OCI-LY1 (cell line): ENCODE data around the gene CASP8.

Experiments used
- EZH2 ChIP-seq: fragments of 200-600 bp; sonication (generic), shearing (Covaris generic); IDR thresholded peaks from 2 replicates; pipeline ENCODE4 v1.8.0; 2017; ENCODE audit warnings: borderline replicate concordance, mixed run types, mild to moderate bottlenecking, antibody characterized with exemption, low read length, moderate library complexity, mixed read lengths
- TF ChIP-seq, protein P1 (sequence below): fragments of 200-600 bp; sonication (generic), shearing (Covaris generic); IDR thresholded peaks from 2 replicates; pipeline ENCODE4 v1.5.1; 2017; ENCODE audit warnings: mild to moderate bottlenecking, antibody characterized with exemption, low read length, moderate library complexity, mixed read lengths

DNA sequence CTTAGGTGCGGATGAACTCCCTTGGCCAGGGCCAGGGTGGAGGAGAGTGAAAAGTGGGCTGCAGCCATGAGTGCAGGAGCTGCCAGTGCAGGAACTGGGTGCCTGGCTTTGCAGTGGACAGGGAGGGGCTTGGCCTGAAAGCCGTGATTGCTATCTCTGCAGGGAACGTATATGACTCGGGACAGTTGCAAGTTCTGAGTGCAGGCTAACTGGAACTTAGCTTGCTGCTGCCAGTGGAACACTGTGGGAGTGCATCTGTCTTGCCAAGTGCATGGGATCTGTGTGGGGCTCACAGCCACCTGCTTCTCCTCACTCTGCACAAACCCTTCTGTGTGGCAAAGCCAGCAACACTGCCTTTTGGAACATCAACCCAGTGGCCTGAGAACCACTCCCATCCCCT, 59.9 kb downstream of the CASP8 start:
- TF ChIP-seq, protein P1, sequence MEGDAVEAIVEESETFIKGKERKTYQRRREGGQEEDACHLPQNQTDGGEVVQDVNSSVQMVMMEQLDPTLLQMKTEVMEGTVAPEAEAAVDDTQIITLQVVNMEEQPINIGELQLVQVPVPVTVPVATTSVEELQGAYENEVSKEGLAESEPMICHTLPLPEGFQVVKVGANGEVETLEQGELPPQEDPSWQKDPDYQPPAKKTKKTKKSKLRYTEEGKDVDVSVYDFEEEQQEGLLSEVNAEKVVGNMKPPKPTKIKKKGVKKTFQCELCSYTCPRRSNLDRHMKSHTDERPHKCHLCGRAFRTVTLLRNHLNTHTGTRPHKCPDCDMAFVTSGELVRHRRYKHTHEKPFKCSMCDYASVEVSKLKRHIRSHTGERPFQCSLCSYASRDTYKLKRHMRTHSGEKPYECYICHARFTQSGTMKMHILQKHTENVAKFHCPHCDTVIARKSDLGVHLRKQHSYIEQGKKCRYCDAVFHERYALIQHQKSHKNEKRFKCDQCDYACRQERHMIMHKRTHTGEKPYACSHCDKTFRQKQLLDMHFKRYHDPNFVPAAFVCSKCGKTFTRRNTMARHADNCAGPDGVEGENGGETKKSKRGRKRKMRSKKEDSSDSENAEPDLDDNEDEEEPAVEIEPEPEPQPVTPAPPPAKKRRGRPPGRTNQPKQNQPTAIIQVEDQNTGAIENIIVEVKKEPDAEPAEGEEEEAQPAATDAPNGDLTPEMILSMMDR = no peak
- no peak for TF ChIP-seq EZH2
